ENCODE results near the gene LMF1. TPM values are rescaled to one million over a fixed set of nuclear protein-coding genes. Genes with fewer than 3 reads are reported as not detected.

LMF1 gene
- polyA plus RNA-seq, 12 donors: 8.5 to 16.9 (median 11.0) TPM; not detected in 1

GRCh38 chr16:882256-882655, 88.5 kb downstream of the LMF1 start:
- DNase-seq: no peak

- DNase-seq: no peak
Observed at GRCh38 chr16:881219-882097, 89.3 kb downstream of the LMF1 start.

- no peak for DNase-seq
Observed at GRCh38 chr16:880471-881171, 90.2 kb downstream of the LMF1 start.

- no peak for DNase-seq
Observed at GRCh38 chr16:879986-880385, 90.8 kb downstream of the LMF1 start.

GRCh38 chr16:879461-879861, 91.3 kb downstream of the LMF1 start:
- DNase-seq: no peak

- no peak for DNase-seq
Observed at GRCh38 chr16:878886-879285, 91.9 kb downstream of the LMF1 start.

- no peak for DNase-seq
Observed at GRCh38 chr16:878072-878784, 92.6 kb downstream of the LMF1 start.

- DNase-seq: no peak
Observed at GRCh38 chr16:877242-878071, 93.3 kb downstream of the LMF1 start.

GRCh38 chr16:876523-877241, 94.1 kb downstream of the LMF1 start:
- DNase-seq: no peak

- no peak for DNase-seq
Observed at GRCh38 chr16:876041-876335, 94.8 kb downstream of the LMF1 start.

GRCh38 chr16:875182-876040, 95.4 kb downstream of the LMF1 start:
- DNase-seq: no peak

- no peak for DNase-seq
Observed at GRCh38 chr16:874366-875181, 96.2 kb downstream of the LMF1 start.

- no peak for DNase-seq
Observed at GRCh38 chr16:873889-874288, 96.9 kb downstream of the LMF1 start.

GRCh38 chr16:873243-873661, 97.5 kb downstream of the LMF1 start:
- DNase-seq: no peak

- DNase-seq: no peak
Observed at GRCh38 chr16:872436-873242, 98.1 kb downstream of the LMF1 start.

- no peak for DNase-seq
Observed at GRCh38 chr16:871562-872345, 99.0 kb downstream of the LMF1 start.

- no peak for DNase-seq
Observed at GRCh38 chr16:870856-871561, 99.8 kb downstream of the LMF1 start.

Data from muscle of arm (tissue), 12 donors.